ENCODE data around the gene LRRC8C.

Gene LRRC8C

GRCh38 chr1:89606227-89606980 lies 26.5 kb upstream of the LRRC8C start:
- DNase-seq (ENCODE audit: insufficient read length, low spot score) (no peak), FAIRE-seq (no peak)
- TF ChIP-seq POLR2A (IDR thresholded peaks at IDR 0.05; ENCODE audit: low read depth, low read length) (no peak), SPI1 (IDR thresholded peaks at IDR 0.05; ENCODE audit: low read depth, low read length) (no peak), POLR2AphosphoS5 (IDR thresholded peaks at IDR 0.05; ENCODE audit: low read depth, low read length) (no peak), TAF1 (IDR thresholded peaks at IDR 0.05; ENCODE audit: low read depth, low read length) (no peak), PAX5 (IDR thresholded peaks at IDR 0.05; ENCODE audit: insufficient read depth, low read length, severe bottlenecking) (no peak), POU2F2 (IDR thresholded peaks at IDR 0.05; ENCODE audit: low read depth, low read length) (no peak)

- TF ChIP-seq POLR2A (IDR thresholded peaks at IDR 0.05; ENCODE audit: low read depth, low read length) = no peak
- TF ChIP-seq PAX5 (IDR thresholded peaks at IDR 0.05; ENCODE audit: insufficient read depth, low read length, severe bottlenecking) = no peak
- no peak for TF ChIP-seq TAF1 (IDR thresholded peaks at IDR 0.05; ENCODE audit: low read depth, low read length)
- no peak for TF ChIP-seq POU2F2 (IDR thresholded peaks at IDR 0.05; ENCODE audit: low read depth, low read length)
- TF ChIP-seq SPI1 (IDR thresholded peaks at IDR 0.05; ENCODE audit: low read depth, low read length) = no peak
- TF ChIP-seq POLR2AphosphoS5 (IDR thresholded peaks at IDR 0.05; ENCODE audit: low read depth, low read length) = no peak
- no peak for FAIRE-seq
These were observed 25.8 kb upstream of the LRRC8C start for GRCh38 chr1:89607156-89607555.

GRCh38 chr1:89607586-89608318 lies 25.2 kb upstream of the LRRC8C start:
- no peak for TF ChIP-seq TAF1 (IDR thresholded peaks at IDR 0.05; ENCODE audit: low read depth, low read length)
- TF ChIP-seq POLR2AphosphoS5 (IDR thresholded peaks at IDR 0.05; ENCODE audit: low read depth, low read length) = no peak
- TF ChIP-seq POLR2A (IDR thresholded peaks at IDR 0.05; ENCODE audit: low read depth, low read length) = no peak
- TF ChIP-seq PAX5 (IDR thresholded peaks at IDR 0.05; ENCODE audit: insufficient read depth, low read length, severe bottlenecking) = no peak
- TF ChIP-seq POU2F2 (IDR thresholded peaks at IDR 0.05; ENCODE audit: low read depth, low read length) = no peak
- DNase-seq (ENCODE audit: insufficient read length, low spot score) = no peak
- FAIRE-seq = no peak

More at GRCh38 chr1:89607156-89607555, 25.8 kb upstream of the LRRC8C start:
- DNase-seq (ENCODE audit: insufficient read length, low spot score) = no peak

- no peak for DNase-seq (ENCODE audit: insufficient read length, low spot score)
- TF ChIP-seq SPI1 (IDR thresholded peaks at IDR 0.05; ENCODE audit: low read depth, low read length) = no peak
These were observed 24.5 kb upstream of the LRRC8C start for GRCh38 chr1:89608319-89608983.

GRCh38 chr1:89608984-89609725 lies 23.8 kb upstream of the LRRC8C start:
- TF ChIP-seq TAF1 (IDR thresholded peaks at IDR 0.05; ENCODE audit: low read depth, low read length) (no peak), POU2F2 (IDR thresholded peaks at IDR 0.05; ENCODE audit: low read depth, low read length) (no peak), POLR2AphosphoS5 (IDR thresholded peaks at IDR 0.05; ENCODE audit: low read depth, low read length) (no peak), SPI1 (IDR thresholded peaks at IDR 0.05; ENCODE audit: low read depth, low read length) (no peak), PAX5 (IDR thresholded peaks at IDR 0.05; ENCODE audit: insufficient read depth, low read length, severe bottlenecking) (no peak), POLR2A (IDR thresholded peaks at IDR 0.05; ENCODE audit: low read depth, low read length) (no peak)
- FAIRE-seq = no peak
- no peak for DNase-seq (ENCODE audit: insufficient read length, low spot score)

More at GRCh38 chr1:89608319-89608983, 24.5 kb upstream of the LRRC8C start:
- FAIRE-seq = no peak

GRCh38 chr1:89609781-89610456 lies 23.0 kb upstream of the LRRC8C start:
- no peak for TF ChIP-seq SPI1 (IDR thresholded peaks at IDR 0.05; ENCODE audit: low read depth, low read length)
- no peak for TF ChIP-seq POLR2A (IDR thresholded peaks at IDR 0.05; ENCODE audit: low read depth, low read length)
- TF ChIP-seq POLR2AphosphoS5 (IDR thresholded peaks at IDR 0.05; ENCODE audit: low read depth, low read length) = no peak
- no peak for FAIRE-seq
- DNase-seq (ENCODE audit: insufficient read length, low spot score) = no peak

GRCh38 chr1:89610457-89611011 lies 22.4 kb upstream of the LRRC8C start:
- no peak for DNase-seq (ENCODE audit: insufficient read length, low spot score)
- TF ChIP-seq POLR2A (IDR thresholded peaks at IDR 0.05; ENCODE audit: low read depth, low read length) (no peak), POLR2AphosphoS5 (IDR thresholded peaks at IDR 0.05; ENCODE audit: low read depth, low read length) (no peak), PAX5 (IDR thresholded peaks at IDR 0.05; ENCODE audit: insufficient read depth, low read length, severe bottlenecking) (no peak), SPI1 (IDR thresholded peaks at IDR 0.05; ENCODE audit: low read depth, low read length) (no peak), POU2F2 (IDR thresholded peaks at IDR 0.05; ENCODE audit: low read depth, low read length) (no peak), TAF1 (IDR thresholded peaks at IDR 0.05; ENCODE audit: low read depth, low read length) (no peak)
- no peak for FAIRE-seq

GRCh38 chr1:89611721-89612120 lies 21.2 kb upstream of the LRRC8C start:
- DNase-seq (ENCODE audit: insufficient read length, low spot score) (peak; percentile 39), FAIRE-seq (peak; percentile 84)
- TF ChIP-seq SPI1 (IDR thresholded peaks at IDR 0.05; ENCODE audit: low read depth, low read length) (0 out of 2 replicates have a peak, but pooled peaks have one; percentile 21), POLR2AphosphoS5 (IDR thresholded peaks at IDR 0.05; ENCODE audit: low read depth, low read length) (no peak)

Measured in GM12891 (cell line).